HEK293 (cell line): Measurements from ENCODE around the gene ZBED1.

ENCODE experiments used
- KLF16 ChIP-seq: fragments of 450-650 bp; formaldehyde crosslinking; IDR thresholded peaks from 2 replicates; pipeline ENCODE4 v1.5.1; 2017; ENCODE audit warnings: missing biosample characterization, missing genetic modification characterization
- SCRT2 ChIP-seq: fragments of 450-650 bp; formaldehyde crosslinking; IDR thresholded peaks from 2 replicates; pipeline ENCODE4 v1.5.1; 2016; ENCODE audit warnings: missing biosample characterization, missing genetic modification characterization
- YY1 ChIP-seq: fragments of 450-650 bp; formaldehyde crosslinking; IDR thresholded peaks from 2 replicates; pipeline ENCODE4 v1.5.1; 2018; ENCODE audit warnings: missing biosample characterization, missing genetic modification characterization
- ZBTB17 ChIP-seq: fragments of 450-650 bp; formaldehyde crosslinking; IDR thresholded peaks from 2 replicates; pipeline ENCODE4 v1.5.1; 2016; ENCODE audit warnings: missing biosample characterization, missing genetic modification characterization
- ZBTB48 ChIP-seq: fragments of 450-650 bp; formaldehyde crosslinking; IDR thresholded peaks from 2 replicates; pipeline ENCODE4 v1.5.1; 2016; ENCODE audit warnings: missing biosample characterization, missing genetic modification characterization
- ZNF423 ChIP-seq: fragments of 450-650 bp; formaldehyde crosslinking; IDR thresholded peaks from 2 replicates; pipeline ENCODE4 v1.5.1; 2016; ENCODE audit warnings: missing biosample characterization, missing genetic modification characterization
- ZNF426 ChIP-seq: fragments of 450-650 bp; formaldehyde crosslinking; IDR thresholded peaks from 2 replicates; pipeline ENCODE4 v1.5.1; 2017; ENCODE audit warnings: missing biosample characterization, missing genetic modification characterization, mild to moderate bottlenecking, inconsistent platforms, moderate library complexity
- ZNF654 ChIP-seq: fragments of 450-650 bp; formaldehyde crosslinking; IDR thresholded peaks from 2 replicates; pipeline ENCODE4 v1.5.1; 2016; ENCODE audit warnings: low read depth, missing biosample characterization, missing genetic modification characterization
- ZNF76 ChIP-seq: fragments of 450-650 bp; formaldehyde crosslinking; IDR thresholded peaks from 2 replicates; pipeline ENCODE4; 2016; ENCODE audit warnings: low read depth, missing biosample characterization, missing genetic modification characterization, borderline replicate concordance
- TF ChIP-seq, protein P1 (sequence below): fragments of 450-650 bp; formaldehyde crosslinking; IDR thresholded peaks from 2 replicates; pipeline ENCODE4 v1.5.1; 2016; ENCODE audit warnings: missing biosample characterization, missing genetic modification characterization
- TF ChIP-seq, protein P2 (sequence below): fragments of 450-650 bp; formaldehyde crosslinking; IDR thresholded peaks from 2 replicates; pipeline ENCODE4 v1.5.1; 2016; ENCODE audit warnings: missing biosample characterization, missing genetic modification characterization
- TF ChIP-seq, protein P3 (sequence below): fragments of 450-650 bp; formaldehyde crosslinking; IDR thresholded peaks from 2 replicates; pipeline ENCODE4 v1.5.1; 2016; ENCODE audit warnings: missing biosample characterization, missing genetic modification characterization
- TF ChIP-seq, protein P4 (sequence below): fragments of 450-650 bp; formaldehyde crosslinking; optimal IDR thresholded peaks from 2 replicates; pipeline ENCODE3; 2016; ENCODE audit warnings: missing biosample characterization, mild to moderate bottlenecking, missing genetic modification characterization
- TF ChIP-seq, protein P5 (sequence below): fragments of 450-650 bp; formaldehyde crosslinking; IDR thresholded peaks from 2 replicates; pipeline ENCODE4 v1.5.1; 2016; ENCODE audit warnings: missing biosample characterization, missing genetic modification characterization

DNA sequence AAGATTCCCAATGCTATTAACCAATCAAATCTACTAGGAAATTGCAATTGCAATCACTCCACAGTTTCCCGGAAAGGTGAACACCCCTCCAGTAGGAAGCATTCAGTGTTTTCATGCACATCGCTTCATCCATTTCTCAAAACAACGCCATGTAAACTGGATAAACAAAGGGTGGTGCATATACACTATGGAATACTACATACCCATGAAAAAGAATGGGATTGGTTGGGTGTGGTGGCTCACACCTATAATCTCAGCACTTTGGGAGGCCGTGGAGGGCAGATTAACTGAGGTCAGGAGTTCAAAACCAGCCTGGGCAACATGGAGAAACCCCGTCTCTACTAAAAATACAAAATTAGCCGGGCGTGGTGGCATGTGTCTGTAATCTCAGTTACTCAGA, 29.1 kb downstream of the ZBED1 start:
- TF ChIP-seq ZNF423 (tag by site-specific recombination) (no peak), ZBTB17 (tag by site-specific recombination) (no peak), ZNF654 (tag by site-specific recombination) (no peak), ZNF426 (tag by site-specific recombination) (no peak), SCRT2 (tag by site-specific recombination) (no peak), KLF16 (tag by site-specific recombination) (no peak), ZNF76 (tag by site-specific recombination) (no peak), ZBTB48 (tag by site-specific recombination) (no peak), YY1 (tag by site-specific recombination) (no peak)
- TF ChIP-seq, protein P1, sequence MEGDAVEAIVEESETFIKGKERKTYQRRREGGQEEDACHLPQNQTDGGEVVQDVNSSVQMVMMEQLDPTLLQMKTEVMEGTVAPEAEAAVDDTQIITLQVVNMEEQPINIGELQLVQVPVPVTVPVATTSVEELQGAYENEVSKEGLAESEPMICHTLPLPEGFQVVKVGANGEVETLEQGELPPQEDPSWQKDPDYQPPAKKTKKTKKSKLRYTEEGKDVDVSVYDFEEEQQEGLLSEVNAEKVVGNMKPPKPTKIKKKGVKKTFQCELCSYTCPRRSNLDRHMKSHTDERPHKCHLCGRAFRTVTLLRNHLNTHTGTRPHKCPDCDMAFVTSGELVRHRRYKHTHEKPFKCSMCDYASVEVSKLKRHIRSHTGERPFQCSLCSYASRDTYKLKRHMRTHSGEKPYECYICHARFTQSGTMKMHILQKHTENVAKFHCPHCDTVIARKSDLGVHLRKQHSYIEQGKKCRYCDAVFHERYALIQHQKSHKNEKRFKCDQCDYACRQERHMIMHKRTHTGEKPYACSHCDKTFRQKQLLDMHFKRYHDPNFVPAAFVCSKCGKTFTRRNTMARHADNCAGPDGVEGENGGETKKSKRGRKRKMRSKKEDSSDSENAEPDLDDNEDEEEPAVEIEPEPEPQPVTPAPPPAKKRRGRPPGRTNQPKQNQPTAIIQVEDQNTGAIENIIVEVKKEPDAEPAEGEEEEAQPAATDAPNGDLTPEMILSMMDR (tag by site-specific recombination): no peak
- TF ChIP-seq, protein P2, sequence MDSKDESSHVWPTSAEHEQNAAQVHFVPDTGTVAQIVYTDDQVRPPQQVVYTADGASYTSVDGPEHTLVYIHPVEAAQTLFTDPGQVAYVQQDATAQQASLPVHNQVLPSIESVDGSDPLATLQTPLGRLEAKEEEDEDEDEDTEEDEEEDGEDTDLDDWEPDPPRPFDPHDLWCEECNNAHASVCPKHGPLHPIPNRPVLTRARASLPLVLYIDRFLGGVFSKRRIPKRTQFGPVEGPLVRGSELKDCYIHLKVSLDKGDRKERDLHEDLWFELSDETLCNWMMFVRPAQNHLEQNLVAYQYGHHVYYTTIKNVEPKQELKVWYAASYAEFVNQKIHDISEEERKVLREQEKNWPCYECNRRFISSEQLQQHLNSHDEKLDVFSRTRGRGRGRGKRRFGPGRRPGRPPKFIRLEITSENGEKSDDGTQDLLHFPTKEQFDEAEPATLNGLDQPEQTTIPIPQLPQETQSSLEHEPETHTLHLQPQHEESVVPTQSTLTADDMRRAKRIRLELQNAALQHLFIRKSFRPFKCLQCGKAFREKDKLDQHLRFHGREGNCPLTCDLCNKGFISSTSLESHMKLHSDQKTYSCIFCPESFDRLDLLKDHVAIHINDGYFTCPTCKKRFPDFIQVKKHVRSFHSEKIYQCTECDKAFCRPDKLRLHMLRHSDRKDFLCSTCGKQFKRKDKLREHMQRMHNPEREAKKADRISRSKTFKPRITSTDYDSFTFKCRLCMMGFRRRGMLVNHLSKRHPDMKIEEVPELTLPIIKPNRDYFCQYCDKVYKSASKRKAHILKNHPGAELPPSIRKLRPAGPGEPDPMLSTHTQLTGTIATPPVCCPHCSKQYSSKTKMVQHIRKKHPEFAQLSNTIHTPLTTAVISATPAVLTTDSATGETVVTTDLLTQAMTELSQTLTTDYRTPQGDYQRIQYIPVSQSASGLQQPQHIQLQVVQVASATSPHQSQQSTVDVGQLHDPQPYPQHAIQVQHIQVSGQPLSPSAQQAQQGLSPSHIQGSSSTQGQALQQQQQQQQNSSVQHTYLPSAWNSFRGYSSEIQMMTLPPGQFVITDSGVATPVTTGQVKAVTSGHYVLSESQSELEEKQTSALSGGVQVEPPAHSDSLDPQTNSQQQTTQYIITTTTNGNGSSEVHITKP (tag by site-specific recombination): no peak
- TF ChIP-seq, protein P3, sequence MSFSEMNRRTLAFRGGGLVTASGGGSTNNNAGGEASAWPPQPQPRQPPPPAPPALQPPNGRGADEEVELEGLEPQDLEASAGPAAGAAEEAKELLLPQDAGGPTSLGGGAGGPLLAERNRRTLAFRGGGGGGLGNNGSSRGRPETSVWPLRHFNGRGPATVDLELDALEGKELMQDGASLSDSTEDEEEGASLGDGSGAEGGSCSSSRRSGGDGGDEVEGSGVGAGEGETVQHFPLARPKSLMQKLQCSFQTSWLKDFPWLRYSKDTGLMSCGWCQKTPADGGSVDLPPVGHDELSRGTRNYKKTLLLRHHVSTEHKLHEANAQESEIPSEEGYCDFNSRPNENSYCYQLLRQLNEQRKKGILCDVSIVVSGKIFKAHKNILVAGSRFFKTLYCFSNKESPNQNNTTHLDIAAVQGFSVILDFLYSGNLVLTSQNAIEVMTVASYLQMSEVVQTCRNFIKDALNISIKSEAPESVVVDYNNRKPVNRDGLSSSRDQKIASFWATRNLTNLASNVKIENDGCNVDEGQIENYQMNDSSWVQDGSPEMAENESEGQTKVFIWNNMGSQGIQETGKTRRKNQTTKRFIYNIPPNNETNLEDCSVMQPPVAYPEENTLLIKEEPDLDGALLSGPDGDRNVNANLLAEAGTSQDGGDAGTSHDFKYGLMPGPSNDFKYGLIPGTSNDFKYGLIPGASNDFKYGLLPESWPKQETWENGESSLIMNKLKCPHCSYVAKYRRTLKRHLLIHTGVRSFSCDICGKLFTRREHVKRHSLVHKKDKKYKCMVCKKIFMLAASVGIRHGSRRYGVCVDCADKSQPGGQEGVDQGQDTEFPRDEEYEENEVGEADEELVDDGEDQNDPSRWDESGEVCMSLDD (tag by site-specific recombination): no peak
- TF ChIP-seq, protein P4, sequence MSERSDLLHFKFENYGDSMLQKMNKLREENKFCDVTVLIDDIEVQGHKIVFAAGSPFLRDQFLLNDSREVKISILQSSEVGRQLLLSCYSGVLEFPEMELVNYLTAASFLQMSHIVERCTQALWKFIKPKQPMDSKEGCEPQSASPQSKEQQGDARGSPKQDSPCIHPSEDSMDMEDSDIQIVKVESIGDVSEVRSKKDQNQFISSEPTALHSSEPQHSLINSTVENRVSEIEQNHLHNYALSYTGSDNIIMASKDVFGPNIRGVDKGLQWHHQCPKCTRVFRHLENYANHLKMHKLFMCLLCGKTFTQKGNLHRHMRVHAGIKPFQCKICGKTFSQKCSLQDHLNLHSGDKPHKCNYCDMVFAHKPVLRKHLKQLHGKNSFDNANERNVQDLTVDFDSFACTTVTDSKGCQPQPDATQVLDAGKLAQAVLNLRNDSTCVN (tag by site-specific recombination): no peak
- TF ChIP-seq, protein P5, sequence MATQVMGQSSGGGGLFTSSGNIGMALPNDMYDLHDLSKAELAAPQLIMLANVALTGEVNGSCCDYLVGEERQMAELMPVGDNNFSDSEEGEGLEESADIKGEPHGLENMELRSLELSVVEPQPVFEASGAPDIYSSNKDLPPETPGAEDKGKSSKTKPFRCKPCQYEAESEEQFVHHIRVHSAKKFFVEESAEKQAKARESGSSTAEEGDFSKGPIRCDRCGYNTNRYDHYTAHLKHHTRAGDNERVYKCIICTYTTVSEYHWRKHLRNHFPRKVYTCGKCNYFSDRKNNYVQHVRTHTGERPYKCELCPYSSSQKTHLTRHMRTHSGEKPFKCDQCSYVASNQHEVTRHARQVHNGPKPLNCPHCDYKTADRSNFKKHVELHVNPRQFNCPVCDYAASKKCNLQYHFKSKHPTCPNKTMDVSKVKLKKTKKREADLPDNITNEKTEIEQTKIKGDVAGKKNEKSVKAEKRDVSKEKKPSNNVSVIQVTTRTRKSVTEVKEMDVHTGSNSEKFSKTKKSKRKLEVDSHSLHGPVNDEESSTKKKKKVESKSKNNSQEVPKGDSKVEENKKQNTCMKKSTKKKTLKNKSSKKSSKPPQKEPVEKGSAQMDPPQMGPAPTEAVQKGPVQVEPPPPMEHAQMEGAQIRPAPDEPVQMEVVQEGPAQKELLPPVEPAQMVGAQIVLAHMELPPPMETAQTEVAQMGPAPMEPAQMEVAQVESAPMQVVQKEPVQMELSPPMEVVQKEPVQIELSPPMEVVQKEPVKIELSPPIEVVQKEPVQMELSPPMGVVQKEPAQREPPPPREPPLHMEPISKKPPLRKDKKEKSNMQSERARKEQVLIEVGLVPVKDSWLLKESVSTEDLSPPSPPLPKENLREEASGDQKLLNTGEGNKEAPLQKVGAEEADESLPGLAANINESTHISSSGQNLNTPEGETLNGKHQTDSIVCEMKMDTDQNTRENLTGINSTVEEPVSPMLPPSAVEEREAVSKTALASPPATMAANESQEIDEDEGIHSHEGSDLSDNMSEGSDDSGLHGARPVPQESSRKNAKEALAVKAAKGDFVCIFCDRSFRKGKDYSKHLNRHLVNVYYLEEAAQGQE (tag by site-specific recombination): no peak
